ENCODE results near the gene LUC7L. TPM values are rescaled to one million over a fixed set of nuclear protein-coding genes. Genes with fewer than 3 reads are reported as not detected.
"Not testable (repeated sequence)": the region's sequence is repeated elsewhere in the genome, so short reads cannot be mapped to it uniquely, and the experiment has no call there.

Gene LUC7L
- total RNA-seq, 1 donor from 2014 or later: 32.0 TPM

GRCh38 chr16:229731-230281 is 557 bp upstream of the LUC7L start:
- DNase-seq (ENCODE audit: low read depth, low spot score): no peak

GRCh38 chr16:228151-228851 is 948 bp downstream of the LUC7L start:
- no peak for DNase-seq (ENCODE audit: low read depth, low spot score)

GRCh38 chr16:220021-220420 is 9.2 kb downstream of the LUC7L start:
- no peak for DNase-seq (ENCODE audit: low read depth, low spot score)

GRCh38 chr16:212999-213398 is 16.2 kb downstream of the LUC7L start:
- DNase-seq (ENCODE audit: low read depth, low spot score): no peak

- DNase-seq (ENCODE audit: low read depth, low spot score): not testable (repeated sequence)
Observed at GRCh38 chr16:211631-212180, 17.5 kb downstream of the LUC7L start.

- DNase-seq (ENCODE audit: low read depth, low spot score): not testable (repeated sequence)
Observed at GRCh38 chr16:209359-209758, 19.9 kb downstream of the LUC7L start.

- DNase-seq (ENCODE audit: low read depth, low spot score): not testable (repeated sequence)
Observed at GRCh38 chr16:204046-204445, 25.2 kb downstream of the LUC7L start.

GRCh38 chr16:203246-203645 is 26.0 kb downstream of the LUC7L start:
- DNase-seq (ENCODE audit: low read depth, low spot score): no peak

- no peak for DNase-seq (ENCODE audit: low read depth, low spot score)
Observed at GRCh38 chr16:200388-200787, 28.9 kb downstream of the LUC7L start.

- DNase-seq (ENCODE audit: low read depth, low spot score): no peak
Observed at GRCh38 chr16:194516-194915, 34.7 kb downstream of the LUC7L start.

GRCh38 chr16:193441-193840 is 35.8 kb downstream of the LUC7L start:
- no peak for DNase-seq (ENCODE audit: low read depth, low spot score)

- no peak for DNase-seq (ENCODE audit: low read depth, low spot score)
Observed at GRCh38 chr16:192686-193085, 36.6 kb downstream of the LUC7L start.

- DNase-seq (ENCODE audit: low read depth, low spot score): no peak
Observed at GRCh38 chr16:191831-192230, 37.4 kb downstream of the LUC7L start.

- DNase-seq (ENCODE audit: low read depth, low spot score): no peak
Observed at GRCh38 chr16:189604-190186, 39.6 kb downstream of the LUC7L start.

- DNase-seq (ENCODE audit: low read depth, low spot score): no peak
Observed at GRCh38 chr16:188674-189073, 40.6 kb downstream of the LUC7L start.

GRCh38 chr16:187330-187729 is 41.9 kb downstream of the LUC7L start:
- no peak for DNase-seq (ENCODE audit: low read depth, low spot score)

- DNase-seq (ENCODE audit: low read depth, low spot score): no peak
Observed at GRCh38 chr16:185691-186090, 43.6 kb downstream of the LUC7L start.

- no peak for DNase-seq (ENCODE audit: low read depth, low spot score)
Observed at GRCh38 chr16:185213-185612, 44.0 kb downstream of the LUC7L start.

- no peak for DNase-seq (ENCODE audit: low read depth, low spot score)
Observed at GRCh38 chr16:183005-183404, 46.2 kb downstream of the LUC7L start.

GRCh38 chr16:181565-182021 is 47.7 kb downstream of the LUC7L start:
- DNase-seq (ENCODE audit: low read depth, low spot score): no peak

- DNase-seq (ENCODE audit: low read depth, low spot score): no peak
Observed at GRCh38 chr16:180681-181564, 48.3 kb downstream of the LUC7L start.

All from pulmonary artery endothelial cell (primary cell).